Mononuclear cell (primary cell): Measurements from ENCODE around the gene SIGLEC10. TPM values are rescaled to one million over a fixed set of nuclear protein-coding genes. Genes with fewer than 3 reads are reported as not detected.
"Not testable (repeated sequence)": the region's sequence is repeated elsewhere in the genome, so short reads cannot be mapped to it uniquely, and the experiment has no call there.

Experiments
- H3K27me3 ChIP-seq: 2 replicates; pipeline ENCODE4 v1.6.0; 2011; ENCODE audit warnings: low read length, control low read depth; ENCODE audit not compliant: insufficient read depth
- H3K4me1 ChIP-seq: 2 replicates; pipeline ENCODE4 v1.5.1; 2011; ENCODE audit warnings: mild to moderate bottlenecking, low read length, control low read depth; ENCODE audit not compliant: insufficient read depth
- H3K4me3 ChIP-seq: 2 replicates; pipeline ENCODE4 v1.5.1; 2011; ENCODE audit warnings: mild to moderate bottlenecking, low read length, moderate library complexity
- H3K9me3 ChIP-seq: 2 replicates; pipeline ENCODE4 v1.5.1; 2011; ENCODE audit warnings: low read depth, mild to moderate bottlenecking, control low read depth, low read length
- total RNA-seq: library from RNA; depleted of rRNA; stranded (reverse); fragments of >200 nt; gene quantifications from one replicate; pipeline ENCODE4 v1.2.3, GENCODE V29; 2012

The SIGLEC10 gene
- total RNA-seq, 1 donor = 12.0 TPM

DNA sequence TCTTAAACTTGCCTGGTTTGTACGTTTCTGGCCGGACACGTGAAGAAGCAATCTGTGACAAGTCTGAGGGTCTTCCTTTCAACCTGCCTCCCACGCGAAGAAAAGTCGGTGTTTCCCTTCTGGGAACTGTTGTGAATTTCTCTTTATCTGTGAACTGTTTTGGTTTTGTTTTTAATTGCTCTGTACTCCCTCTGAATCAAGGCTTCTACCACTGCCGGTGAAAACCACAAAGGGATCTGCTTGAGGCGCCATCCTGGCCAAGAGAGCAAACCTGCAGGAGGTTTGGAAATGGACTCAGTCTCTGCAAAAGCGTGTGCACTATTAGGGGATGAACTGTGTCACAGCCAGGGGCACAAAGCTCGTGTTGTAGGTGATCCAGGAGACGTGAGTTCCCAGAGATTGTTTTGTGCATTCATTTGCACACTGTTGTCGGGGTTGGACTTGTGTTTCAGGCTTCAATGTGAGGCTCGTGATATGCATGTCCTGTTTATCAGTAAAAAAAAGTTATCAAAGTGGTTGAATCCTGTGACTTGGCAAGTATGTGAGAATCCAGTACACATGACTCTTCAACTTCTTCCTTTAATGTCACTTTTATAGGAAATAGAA is 31.1 kb upstream of the SIGLEC10 start:
- peaks cover 10% of the 10 kb centered on the region for H3K4me1 ChIP-seq
- no peak overlapping the region for H3K4me3 ChIP-seq
- H3K27me3 ChIP-seq = no peaks in the 10 kb centered on the region
- H3K9me3 ChIP-seq = no peaks in the 10 kb centered on the region

DNA sequence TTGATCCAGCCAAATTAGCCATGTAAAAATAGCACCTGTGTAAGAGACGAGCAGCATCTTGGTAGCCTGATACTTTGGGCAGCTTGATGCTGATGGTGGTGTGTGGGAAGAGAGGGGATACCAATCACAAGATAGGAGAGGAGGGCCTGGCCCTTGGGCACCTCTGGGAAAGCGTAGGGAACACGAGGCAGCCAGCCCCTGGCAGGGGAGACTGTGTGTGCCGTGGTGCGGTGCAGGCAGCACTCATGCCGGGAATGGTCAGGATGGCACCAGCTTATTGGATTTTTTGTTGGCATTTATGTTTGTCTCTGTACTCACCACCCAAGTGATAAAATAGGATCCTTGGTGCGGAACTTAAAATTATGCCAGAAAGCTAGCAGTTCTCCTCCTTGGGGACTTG is 30.6 kb upstream of the SIGLEC10 start:
- H3K4me3 ChIP-seq = no peak overlapping the region

DNA sequence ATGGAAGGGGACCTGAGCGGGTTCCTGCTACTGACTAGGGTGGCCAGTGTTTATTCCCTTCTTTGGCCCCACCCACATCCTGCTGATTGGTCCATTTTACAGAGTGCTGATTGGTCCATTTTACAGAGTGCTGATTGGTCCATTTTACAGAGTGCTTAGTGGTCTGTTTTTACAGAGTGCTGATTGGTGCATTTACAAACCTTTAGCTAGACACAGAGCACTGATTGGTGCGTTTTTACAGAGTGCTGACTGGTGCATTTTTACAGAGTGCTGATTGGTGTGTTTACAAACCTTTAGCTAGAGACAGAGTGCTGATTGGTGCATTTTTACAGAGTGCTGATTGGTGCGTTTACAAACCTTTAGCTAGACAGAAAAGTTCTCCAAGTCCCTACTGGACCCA is 30.1 kb upstream of the SIGLEC10 start:
- H3K4me1 ChIP-seq = peaks cover 12% of the 10 kb centered on the region
- H3K27me3 ChIP-seq, H3K4me3 ChIP-seq, H3K9me3 ChIP-seq: not testable (repeated sequence)

More for the DNA sequence above, 30.6 kb upstream of the SIGLEC10 start:
- Histone ChIP-seq H3K9me3 (no peaks in the 10 kb centered on the region), H3K27me3 (no peaks in the 10 kb centered on the region), H3K4me1 (peaks cover 10% of the 10 kb centered on the region)

DNA sequence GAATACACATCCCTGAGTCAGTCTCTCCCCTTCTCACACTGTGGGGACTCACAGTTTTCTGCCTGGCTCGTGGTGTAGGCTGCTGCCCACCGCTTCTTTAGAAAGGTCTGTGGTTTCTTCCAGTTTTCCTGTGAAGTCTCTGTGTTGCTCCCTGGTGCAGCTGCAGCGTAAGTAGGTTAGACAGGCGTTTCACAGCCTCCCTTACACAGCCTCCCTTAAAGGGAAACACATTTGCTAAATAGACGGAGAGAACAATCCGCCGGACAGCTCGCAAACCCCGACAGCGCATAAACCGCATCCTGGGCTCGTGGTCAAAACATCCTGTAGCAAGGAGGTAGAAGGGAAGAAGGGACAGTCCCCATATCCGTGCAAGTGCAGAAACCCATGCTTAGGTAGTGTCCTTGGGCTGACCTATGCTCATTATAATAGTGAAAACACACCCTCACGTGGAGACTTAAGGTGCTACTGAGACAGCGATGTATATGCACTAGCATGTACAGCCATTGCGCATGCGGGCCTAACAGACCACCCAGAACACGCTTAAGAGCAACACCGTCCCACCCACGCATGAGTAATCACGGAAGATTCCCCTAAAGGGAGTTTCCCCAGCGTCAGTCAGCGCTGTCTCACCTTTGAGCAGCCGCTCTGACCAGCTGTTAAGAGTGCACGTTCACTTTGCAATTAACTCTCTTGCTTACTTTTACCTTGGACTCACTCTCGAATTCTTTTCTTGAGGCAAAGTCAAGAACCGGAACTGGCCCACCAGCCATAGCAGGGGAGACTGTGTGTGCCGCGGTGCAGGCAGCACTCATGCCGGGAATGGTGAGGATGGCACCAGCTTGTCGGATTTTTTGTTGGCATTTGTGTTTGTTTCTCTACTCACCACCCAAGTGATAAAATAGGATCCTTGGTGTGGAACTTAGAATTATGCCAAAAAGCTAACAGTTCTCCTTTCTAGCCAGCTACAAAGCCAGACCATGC is 24.3 kb upstream of the SIGLEC10 start:
- H3K9me3 ChIP-seq = no peaks in the 10 kb centered on the region
- peaks cover 27% of the 10 kb centered on the region for H3K4me1 ChIP-seq
- H3K27me3 ChIP-seq = peaks cover 6% of the 10 kb centered on the region
- H3K4me3 ChIP-seq = peak overlapping the region; percentile 1

DNA sequence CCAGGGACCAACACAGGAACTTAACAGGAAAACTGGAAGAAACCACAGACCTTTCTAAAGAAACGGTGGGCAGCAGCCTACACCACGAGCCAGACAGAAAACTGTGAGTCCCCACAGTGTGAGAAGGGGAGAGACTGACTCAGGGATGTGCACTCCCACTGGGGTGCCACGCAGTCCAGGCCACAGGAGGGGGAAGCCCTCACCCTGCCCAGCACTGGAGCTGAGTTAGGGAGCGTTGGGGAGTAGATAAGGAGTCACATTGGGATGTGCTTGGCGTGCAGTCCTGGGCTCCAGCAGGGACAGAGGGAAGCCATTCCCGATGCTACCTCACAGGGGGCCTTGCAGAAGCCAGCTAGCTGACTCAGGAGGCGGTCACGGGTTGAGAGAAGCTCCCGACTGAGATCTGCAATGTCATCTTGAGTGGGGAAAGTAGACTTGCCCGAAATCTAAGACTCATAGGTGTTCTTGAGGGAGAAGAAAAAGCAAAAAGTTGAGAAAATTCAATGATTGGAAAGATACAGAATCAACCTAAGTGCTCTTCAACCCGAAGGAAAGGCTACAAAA is 23.5 kb upstream of the SIGLEC10 start:
- Histone ChIP-seq H3K4me1 (peaks cover 27% of the 10 kb centered on the region), H3K9me3 (no peaks in the 10 kb centered on the region), H3K27me3 (peaks cover 6% of the 10 kb centered on the region), H3K4me3 (no peak overlapping the region)

DNA sequence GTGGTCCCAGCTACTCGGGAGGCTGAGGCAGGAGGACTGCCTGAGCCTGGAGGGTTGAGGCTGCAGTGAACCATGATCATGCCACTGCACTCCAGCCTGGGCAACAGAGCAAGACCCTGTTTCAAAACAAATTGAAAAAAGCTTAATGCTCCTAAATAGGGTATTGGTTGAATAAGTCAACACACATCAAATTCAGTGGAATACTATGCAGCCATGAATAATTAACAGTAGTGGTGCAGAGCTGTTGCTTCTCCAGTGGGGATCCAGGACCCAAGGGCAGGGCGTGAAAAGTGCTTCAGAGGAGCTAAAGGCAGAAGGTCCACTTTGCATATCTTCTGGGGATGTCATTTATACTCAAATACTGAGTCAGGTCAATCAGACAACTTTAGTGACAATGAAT is 22.6 kb upstream of the SIGLEC10 start:
- Histone ChIP-seq H3K27me3 (peaks cover 6% of the 10 kb centered on the region), H3K4me1 (peaks cover 30% of the 10 kb centered on the region), H3K4me3 (no peak overlapping the region), H3K9me3 (no peaks in the 10 kb centered on the region)

DNA sequence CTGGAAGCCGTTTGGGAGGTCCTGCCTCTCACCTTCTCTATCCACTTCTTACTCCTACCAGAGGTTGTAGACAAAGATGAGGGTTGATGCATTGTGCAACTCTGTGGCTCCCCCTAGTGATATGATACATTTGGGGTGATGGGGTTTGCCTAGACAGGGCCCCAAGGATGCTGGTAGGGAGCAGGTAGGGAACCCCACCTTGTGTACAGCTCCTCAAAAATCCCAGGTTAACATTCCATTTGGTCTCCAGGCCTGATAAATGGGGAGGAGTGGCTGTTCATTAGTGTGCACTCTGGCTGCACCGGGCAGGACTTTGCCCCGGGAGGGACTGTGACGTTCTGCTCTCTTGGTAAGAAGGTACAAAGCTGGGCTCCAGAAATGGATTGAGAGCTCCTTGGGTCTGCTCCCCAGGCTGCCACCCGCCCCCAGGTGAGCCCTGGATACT is 21.6 kb upstream of the SIGLEC10 start:
- no peak overlapping the region for H3K4me3 ChIP-seq
- peaks cover 40% of the 10 kb centered on the region for H3K4me1 ChIP-seq
- no peaks in the 10 kb centered on the region for H3K9me3 ChIP-seq
- peaks cover 6% of the 10 kb centered on the region for H3K27me3 ChIP-seq

DNA sequence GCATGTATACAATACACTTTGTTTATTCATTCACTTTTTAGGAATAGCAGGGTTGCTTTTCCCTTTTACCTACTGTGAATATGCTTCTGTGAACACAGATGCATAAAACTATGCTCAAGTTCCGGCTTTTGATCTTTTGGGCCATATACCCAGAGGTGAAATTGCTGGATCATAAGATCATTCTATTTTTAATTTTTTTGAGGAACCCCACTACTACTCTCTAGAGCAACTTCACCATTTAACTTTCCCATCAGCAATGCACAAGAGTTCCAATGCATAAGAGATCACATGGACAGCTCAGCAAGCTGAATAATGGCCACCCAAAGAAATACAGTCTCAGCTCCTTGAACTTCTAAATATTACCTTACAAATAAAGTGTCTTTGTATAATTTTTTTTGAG is 17.0 kb upstream of the SIGLEC10 start:
- H3K4me1 ChIP-seq = peaks cover 61% of the 10 kb centered on the region
- H3K4me3 ChIP-seq = no peak overlapping the region
- no peaks in the 10 kb centered on the region for H3K9me3 ChIP-seq
- H3K27me3 ChIP-seq = no peaks in the 10 kb centered on the region

DNA sequence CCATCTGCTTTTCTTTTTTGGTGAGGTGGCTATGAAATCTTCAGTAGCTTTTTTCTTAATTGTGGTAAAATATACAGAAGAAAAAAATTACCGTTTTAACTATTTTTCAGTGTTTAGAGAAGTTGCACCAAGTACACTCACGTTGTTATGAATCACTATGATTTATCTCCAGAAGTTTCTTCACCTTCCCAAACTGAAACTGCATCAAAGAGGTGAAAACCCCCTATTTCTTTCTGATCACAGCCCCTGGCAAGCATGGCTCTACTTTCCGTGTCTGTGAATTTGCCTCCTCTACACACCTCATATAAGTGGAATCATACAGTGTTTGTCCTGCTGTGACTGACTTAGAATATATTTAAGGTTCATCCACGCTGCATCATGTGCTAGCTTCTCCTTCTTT is 15.6 kb upstream of the SIGLEC10 start:
- Histone ChIP-seq H3K4me3 (no peak overlapping the region), H3K4me1 (peaks cover 69% of the 10 kb centered on the region), H3K9me3 (no peaks in the 10 kb centered on the region), H3K27me3 (no peaks in the 10 kb centered on the region)

DNA sequence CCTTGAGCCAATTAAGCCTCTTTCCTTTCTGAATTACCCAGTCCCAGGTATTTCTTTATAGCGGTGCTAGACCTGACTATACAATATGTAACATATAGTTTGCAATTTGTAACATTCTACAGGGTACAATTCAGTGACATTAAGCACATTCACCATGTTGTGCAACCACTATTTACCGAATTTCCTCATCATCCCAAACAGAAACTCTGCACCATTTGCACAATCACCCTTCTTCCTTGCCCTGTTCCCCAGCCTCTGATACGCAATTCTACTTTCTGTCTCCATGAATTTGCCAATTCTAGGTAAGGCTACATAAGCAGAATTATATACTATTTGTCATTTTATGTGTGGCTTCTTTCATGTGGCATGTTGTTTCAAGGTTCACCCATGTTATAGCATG is 13.7 kb upstream of the SIGLEC10 start:
- Histone ChIP-seq H3K27me3 (no peaks in the 10 kb centered on the region), H3K9me3 (no peaks in the 10 kb centered on the region), H3K4me1 (peaks cover 88% of the 10 kb centered on the region), H3K4me3 (no peak overlapping the region)

DNA sequence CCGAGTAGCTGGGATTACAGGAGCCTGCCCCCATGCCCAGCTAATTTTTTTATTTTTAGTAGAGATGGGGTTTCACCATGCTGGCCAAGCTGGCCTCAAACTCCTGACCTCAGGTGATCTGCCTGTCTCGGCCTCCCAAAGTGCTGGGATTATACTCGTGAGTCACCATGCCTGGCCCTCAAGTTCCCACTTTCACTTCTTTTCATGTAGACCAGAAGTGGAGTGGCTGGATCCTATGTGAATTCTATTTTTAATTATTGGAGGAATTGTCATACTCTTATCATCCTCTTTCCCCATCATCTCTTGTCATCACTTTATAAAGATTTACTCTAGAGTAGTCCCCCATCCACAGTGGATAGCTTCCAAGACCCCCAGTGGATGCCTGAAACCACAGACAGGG is 12.8 kb upstream of the SIGLEC10 start:
- Histone ChIP-seq H3K9me3 (no peaks in the 10 kb centered on the region), H3K4me1 (peaks cover 87% of the 10 kb centered on the region), H3K4me3 (no peak overlapping the region), H3K27me3 (no peaks in the 10 kb centered on the region)

DNA sequence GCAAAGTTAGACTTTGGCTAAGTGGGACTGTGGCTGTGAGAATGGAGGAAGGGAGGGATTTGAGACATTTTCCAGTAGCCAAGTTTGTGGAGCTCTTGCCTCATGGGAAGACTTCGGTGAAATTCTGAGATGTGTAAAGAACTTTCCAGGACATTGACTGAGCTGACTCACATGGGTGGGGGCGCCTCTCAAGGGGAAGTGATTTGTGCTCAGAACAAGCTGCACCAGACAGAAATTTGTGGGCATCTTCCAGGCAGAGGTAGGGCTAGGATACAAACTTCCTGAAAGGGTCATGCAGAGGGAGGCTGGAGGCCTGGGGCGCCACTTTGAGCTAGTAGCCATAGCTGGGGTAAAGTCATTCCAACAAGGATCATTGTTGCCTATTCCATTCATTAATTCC is 9.8 kb upstream of the SIGLEC10 start:
- Histone ChIP-seq H3K9me3 (no peaks in the 10 kb centered on the region), H3K4me3 (no peak overlapping the region), H3K27me3 (no peaks in the 10 kb centered on the region), H3K4me1 (peaks cover 59% of the 10 kb centered on the region)

DNA sequence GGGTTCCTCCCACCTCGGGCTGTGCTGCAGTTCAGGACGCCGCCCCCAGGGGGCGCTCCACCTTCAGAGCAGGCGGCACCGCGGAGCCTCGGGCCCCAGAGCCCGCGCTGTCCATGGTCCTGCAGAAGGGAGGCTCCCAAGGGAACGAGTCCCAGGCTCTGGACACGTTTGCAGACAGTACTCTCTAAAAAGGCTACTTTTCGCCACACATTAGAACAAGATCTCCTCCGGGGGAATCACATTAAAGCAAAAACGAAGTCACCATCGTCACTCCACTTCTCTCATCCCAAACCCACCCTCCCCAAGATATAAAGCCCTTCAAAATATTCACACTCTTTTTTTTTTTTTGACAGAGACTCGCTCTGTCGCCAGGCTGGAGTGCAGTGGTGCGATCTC is 4.6 kb upstream of the SIGLEC10 start:
- Histone ChIP-seq H3K4me1 (peaks cover 44% of the 10 kb centered on the region), H3K9me3 (no peaks in the 10 kb centered on the region), H3K27me3 (no peaks in the 10 kb centered on the region), H3K4me3 (no peak overlapping the region)

DNA sequence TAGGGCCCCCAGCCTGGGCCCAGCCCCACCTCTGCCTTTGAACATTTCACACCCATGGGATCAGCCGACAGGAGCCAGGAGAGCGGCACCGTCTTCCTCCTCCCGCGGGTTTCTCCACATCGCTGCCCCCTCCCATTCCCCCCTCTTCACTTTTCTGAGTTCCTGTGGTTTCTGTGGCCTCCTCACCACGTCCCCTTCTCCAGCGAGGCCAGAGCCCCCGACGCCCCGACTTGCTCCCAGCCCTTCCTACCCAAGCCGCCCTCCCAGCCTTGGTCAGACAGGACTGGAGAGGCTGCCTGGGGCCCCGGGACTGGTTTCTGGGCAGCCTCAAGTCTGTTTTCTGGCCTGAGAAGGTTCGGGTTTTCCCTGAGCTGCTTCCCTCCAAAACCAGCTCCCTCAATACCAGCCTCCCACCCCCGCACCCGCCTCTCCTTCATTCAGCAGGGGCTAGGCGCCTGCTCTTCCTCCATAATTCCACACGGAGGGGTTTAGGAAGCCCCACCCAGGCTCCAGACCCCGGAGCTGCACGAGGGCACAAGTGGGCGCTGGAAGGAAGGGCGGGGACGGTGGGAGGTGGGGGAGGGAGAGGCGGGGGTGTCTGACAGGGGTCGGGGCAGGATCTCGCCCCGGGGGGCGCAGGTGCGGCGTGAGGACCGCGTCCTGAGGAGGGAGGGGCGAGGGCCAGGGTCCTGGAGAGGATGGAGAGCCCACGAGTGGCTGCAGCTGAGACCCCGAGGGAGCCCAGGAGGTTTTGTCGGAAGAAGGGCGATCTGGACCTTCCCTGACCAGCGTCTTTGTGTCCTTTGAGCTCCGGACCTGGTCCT is 4.0 kb upstream of the SIGLEC10 start:
- H3K4me1 ChIP-seq = peaks cover 44% of the 10 kb centered on the region
- H3K4me3 ChIP-seq = no peak overlapping the region
- no peaks in the 10 kb centered on the region for H3K27me3 ChIP-seq
- H3K9me3 ChIP-seq = no peaks in the 10 kb centered on the region

DNA sequence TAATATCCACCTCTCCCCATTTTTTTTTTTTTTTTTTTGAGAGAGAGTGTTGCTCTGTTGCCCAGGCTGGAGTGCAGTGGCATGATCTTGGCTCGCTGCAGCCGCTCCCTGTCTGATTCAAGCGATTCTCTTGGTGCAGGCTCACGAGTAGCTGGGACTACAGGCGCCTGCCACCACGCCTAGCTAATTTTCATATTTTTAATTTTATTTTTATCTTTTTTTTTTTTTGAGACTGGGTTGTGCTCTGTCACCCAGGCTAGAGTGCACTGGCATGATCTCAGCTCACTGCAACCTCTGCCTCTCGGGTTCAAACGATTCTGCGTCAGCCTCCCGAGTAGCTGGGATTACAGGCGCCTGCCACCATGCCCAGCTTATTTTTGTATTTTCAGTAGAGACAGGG is 3.1 kb upstream of the SIGLEC10 start:
- not testable (repeated sequence) for H3K4me3 ChIP-seq, H3K27me3 ChIP-seq, H3K9me3 ChIP-seq
- peaks cover 48% of the 10 kb centered on the region for H3K4me1 ChIP-seq
